MCF 10A (cell line): ENCODE results near the gene CSTF2T. TPM values are rescaled to one million over a fixed set of nuclear protein-coding genes. Genes with fewer than 3 reads are reported as not detected.

ENCODE experiments used
- BruUV-seq: library from RNA; stranded (reverse); fragments of 400-500 nt; replicated peaks from 2 replicates; lab custom pipeline; 2021; lab: Mats Ljungman, UMichigan
- CTCF ChIA-PET: fragments of 300-600 bp; sonication (Branson Sonifier 250); formaldehyde crosslinking; extraction: SDS; loops from one replicate; lab custom pipeline; 2021; ENCODE audit warnings: antibody characterized with exemption, inconsistent platforms; lab: Yijun Ruan, JAX
- POLR2A ChIA-PET: fragments of 300-600, 350-650 bp; sonication (Branson Sonifier 250); formaldehyde crosslinking; extraction: SDS; loops from one replicate; lab custom pipeline; 2020; ENCODE audit warnings: antibody characterized with exemption, inconsistent platforms; lab: Yijun Ruan, JAX
- DNase-seq: peaks from one replicate; pipeline ENCODE4 v3.0.0-alpha.2; 2018; ENCODE audit not compliant: unreplicated experiment
- H3K27ac Mint-ChIP-seq: one replicate; pipeline ENCODE4 v1.8.0; 2022; ENCODE audit warnings: mild to moderate bottlenecking, low read depth, mixed read lengths; ENCODE audit not compliant: unreplicated experiment
- H3K27me3 Mint-ChIP-seq: one replicate; pipeline ENCODE4 v1.8.0; 2022; ENCODE audit warnings: mixed read lengths; ENCODE audit not compliant: insufficient read depth, unreplicated experiment
- H3K36me3 Mint-ChIP-seq: one replicate; pipeline ENCODE4 v1.8.0; 2022; ENCODE audit warnings: mild to moderate bottlenecking, moderate library complexity, mixed read lengths; ENCODE audit not compliant: insufficient read depth, unreplicated experiment
- H3K4me1 Mint-ChIP-seq: one replicate; pipeline ENCODE4 v1.8.0; 2022; ENCODE audit warnings: mixed read lengths; ENCODE audit not compliant: insufficient read depth, unreplicated experiment
- H3K4me3 Mint-ChIP-seq: one replicate; pipeline ENCODE4 v1.8.0; 2022; ENCODE audit warnings: mild to moderate bottlenecking, moderate library complexity, mixed read lengths; ENCODE audit not compliant: unreplicated experiment
- H3K9me3 Mint-ChIP-seq: one replicate; pipeline ENCODE4 v1.8.0; 2022; ENCODE audit warnings: mixed read lengths; ENCODE audit not compliant: unreplicated experiment
- intact Hi-C: fragments of 100-400 bp; cut with micrococcal nuclease; formaldehyde crosslinking; loops from 2 replicates; pipeline ENCODE4 v1.14.1; 2022
- total RNA-seq: library from RNA; stranded (reverse); gene quantifications from 2 replicates; pipeline ENCODE4 v1.2.3, GENCODE V29; 2022
- TF ChIP-seq, protein P1 (sequence below): fragments of 200-600 bp; IDR thresholded peaks from one replicate; pipeline ENCODE4 v1.8.0; 2022; ENCODE audit warnings: antibody characterized with exemption, mild to moderate bottlenecking; ENCODE audit not compliant: unreplicated experiment

CSTF2T gene
- total RNA-seq, 1 experiment from 2014 or later, result 15.7 TPM

DNA sequence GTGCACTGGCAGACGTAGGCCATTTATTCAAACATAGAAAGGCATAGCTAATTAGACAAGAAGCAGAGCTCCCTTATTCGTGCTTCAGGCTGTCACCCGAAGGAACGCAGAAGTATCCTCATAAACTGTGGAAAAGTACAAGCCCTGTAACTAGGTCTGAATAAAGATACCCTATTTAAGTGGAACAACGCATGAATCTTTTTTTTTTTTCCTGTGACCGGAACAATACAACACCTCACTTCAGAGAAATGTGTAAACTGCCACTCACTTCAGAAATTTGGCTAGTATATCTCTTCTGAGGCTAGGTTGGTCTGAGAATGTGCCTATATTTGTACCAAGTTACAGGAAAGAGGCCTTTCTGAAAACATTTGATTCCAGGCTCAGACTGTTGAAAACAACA is 8.0 kb upstream of the CSTF2T start:
- Mint-ChIP-seq H3K27me3 (no peaks in the 10 kb centered on the region), H3K36me3 (no peaks in the 10 kb centered on the region), H3K9me3 (no peaks in the 10 kb centered on the region), H3K4me3 (no peak overlapping the region), H3K4me1 (no peaks in the 10 kb centered on the region), H3K27ac (no peak overlapping the region)
- ChIA-PET POLR2A (no interaction called here), CTCF (interaction anchor here (0.6 kb wide), 1 partner anchor 196 kb away, joined by 3 read pairs; no protein-coding TSS in a partner anchor)
- intact Hi-C loops, result no loop called here
- TF ChIP-seq, protein P1, sequence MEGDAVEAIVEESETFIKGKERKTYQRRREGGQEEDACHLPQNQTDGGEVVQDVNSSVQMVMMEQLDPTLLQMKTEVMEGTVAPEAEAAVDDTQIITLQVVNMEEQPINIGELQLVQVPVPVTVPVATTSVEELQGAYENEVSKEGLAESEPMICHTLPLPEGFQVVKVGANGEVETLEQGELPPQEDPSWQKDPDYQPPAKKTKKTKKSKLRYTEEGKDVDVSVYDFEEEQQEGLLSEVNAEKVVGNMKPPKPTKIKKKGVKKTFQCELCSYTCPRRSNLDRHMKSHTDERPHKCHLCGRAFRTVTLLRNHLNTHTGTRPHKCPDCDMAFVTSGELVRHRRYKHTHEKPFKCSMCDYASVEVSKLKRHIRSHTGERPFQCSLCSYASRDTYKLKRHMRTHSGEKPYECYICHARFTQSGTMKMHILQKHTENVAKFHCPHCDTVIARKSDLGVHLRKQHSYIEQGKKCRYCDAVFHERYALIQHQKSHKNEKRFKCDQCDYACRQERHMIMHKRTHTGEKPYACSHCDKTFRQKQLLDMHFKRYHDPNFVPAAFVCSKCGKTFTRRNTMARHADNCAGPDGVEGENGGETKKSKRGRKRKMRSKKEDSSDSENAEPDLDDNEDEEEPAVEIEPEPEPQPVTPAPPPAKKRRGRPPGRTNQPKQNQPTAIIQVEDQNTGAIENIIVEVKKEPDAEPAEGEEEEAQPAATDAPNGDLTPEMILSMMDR, result no peak
- BruUV-seq, result no TSS peak
- no peak for DNase-seq

DNA sequence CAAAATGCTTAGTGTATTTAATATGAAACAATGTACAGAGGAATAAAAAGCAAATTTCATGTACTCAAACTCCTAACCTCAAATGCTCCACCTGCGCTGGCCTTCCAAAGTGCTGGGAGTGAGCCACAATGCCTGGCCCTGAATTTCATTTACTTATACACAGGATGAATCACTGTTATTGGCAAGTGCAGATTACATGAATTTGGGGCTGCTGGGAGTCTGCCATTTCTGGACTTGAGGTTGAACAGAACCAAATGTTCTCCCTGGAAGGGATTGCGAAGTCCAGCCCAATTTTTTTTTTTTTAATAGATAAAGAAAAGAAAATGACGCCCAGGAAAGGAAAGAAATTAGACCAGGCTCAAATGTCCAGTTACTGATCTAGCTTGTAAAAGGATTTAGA is 6.8 kb upstream of the CSTF2T start:
- H3K27me3 Mint-ChIP-seq, result no peaks in the 10 kb centered on the region
- CTCF ChIA-PET, result no interaction called here
- POLR2A ChIA-PET, result interaction anchor here (1.2 to 1.5 kb wide), 2 partner anchors 9 to 12 kb away, joined by 3 to 5 read pairs; no protein-coding TSS in a partner anchor
- no peaks in the 10 kb centered on the region for H3K36me3 Mint-ChIP-seq
- no TSS peak for BruUV-seq
- no peaks in the 10 kb centered on the region for H3K4me1 Mint-ChIP-seq
- peak overlapping the region; percentile 16 for H3K27ac Mint-ChIP-seq
- TF ChIP-seq, protein P1, result no peak
- H3K4me3 Mint-ChIP-seq, result no peak overlapping the region
- peak; percentile 17 for DNase-seq
- intact Hi-C loops, result no loop called here
- no peaks in the 10 kb centered on the region for H3K9me3 Mint-ChIP-seq

DNA sequence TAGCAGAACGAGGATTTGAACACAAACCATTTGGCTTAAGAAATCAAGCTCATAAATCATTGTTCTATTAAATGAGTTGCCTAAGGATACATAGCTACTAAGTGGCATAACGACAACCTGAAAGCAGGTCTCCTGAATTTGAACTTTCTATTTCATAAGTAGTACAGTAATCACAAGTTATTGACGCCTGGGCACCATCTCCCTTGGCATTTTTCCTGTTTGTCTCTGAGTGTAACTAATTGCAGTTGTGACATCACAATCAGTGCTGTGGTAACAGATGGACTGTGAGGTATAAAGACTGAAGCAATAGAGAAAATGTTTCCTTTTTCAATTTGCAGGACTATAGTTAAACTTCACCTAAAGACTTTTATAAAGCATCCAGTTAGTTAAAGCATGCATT is 6.4 kb upstream of the CSTF2T start:
- no peaks in the 10 kb centered on the region for H3K4me1 Mint-ChIP-seq
- ChIA-PET CTCF (no interaction called here), POLR2A (interaction anchor here (1.2 to 1.5 kb wide), 2 partner anchors 9 to 11 kb away, joined by 3 to 5 read pairs; no protein-coding TSS in a partner anchor)
- H3K36me3 Mint-ChIP-seq, result no peaks in the 10 kb centered on the region
- H3K27ac Mint-ChIP-seq, result peak overlapping the region; percentile 16
- no peak overlapping the region for H3K4me3 Mint-ChIP-seq
- no peak for DNase-seq
- intact Hi-C loops, result no loop called here
- TF ChIP-seq, protein P1, result no peak
- H3K27me3 Mint-ChIP-seq, result no peaks in the 10 kb centered on the region
- BruUV-seq, result no TSS peak
- no peaks in the 10 kb centered on the region for H3K9me3 Mint-ChIP-seq

DNA sequence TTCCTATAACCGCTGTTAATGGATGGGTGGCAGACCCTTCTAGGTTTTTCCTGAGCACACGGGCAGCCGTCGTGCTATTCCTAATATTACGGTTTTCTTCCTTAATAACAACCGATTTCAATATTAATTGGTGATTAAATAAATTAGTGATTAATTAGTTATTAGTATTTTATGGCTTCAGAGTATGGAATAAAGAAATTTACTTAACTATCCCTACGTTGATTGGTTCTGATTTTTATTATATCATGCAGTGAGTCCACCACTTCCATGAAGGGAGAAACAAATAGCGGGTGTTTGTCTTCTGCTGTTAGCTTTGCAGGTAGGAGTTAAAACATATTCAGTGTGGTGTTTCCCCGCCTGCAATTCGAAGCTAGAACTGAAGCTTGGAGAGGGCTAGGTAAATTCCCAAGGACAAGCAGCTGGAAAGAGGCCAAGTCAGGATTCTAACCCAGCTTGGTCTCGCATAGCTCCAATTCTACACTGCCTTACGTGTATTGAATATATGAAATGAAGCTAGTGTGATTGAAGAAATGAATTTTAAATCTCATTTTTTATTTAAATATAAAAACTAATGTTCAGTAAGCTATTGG is 928 bp upstream of the CSTF2T start:
- ChIA-PET CTCF (interaction anchor here (0.6 to 2.2 kb wide), 3 partner anchors 18 to 1044 kb away, joined by 3 to 10 read pairs (median 3); no protein-coding TSS in a partner anchor), POLR2A (interaction anchor here (0.9 to 1.4 kb wide), 2 partner anchors 9 to 67 kb away, joined by 3 read pairs; no protein-coding TSS in a partner anchor)
- TF ChIP-seq, protein P1, result no peak
- Mint-ChIP-seq H3K36me3 (peaks cover 36% of the 10 kb centered on the region), H3K4me3 (peak overlapping the region; percentile 99), H3K4me1 (peaks cover 16% of the 10 kb centered on the region), H3K27ac (peak overlapping the region; percentile 100), H3K9me3 (no peaks in the 10 kb centered on the region), H3K27me3 (no peaks in the 10 kb centered on the region)
- TSS peak; percentile 99 for BruUV-seq
- intact Hi-C loops, result no loop called here
- peak; percentile 61 for DNase-seq
